GM21825 (cell line): ENCODE data around the gene SOS2.
A peak's percentile ranks its signal among the peaks of the same experiment; 100 is the strongest.

Source experiments
- ATAC-seq: cut with Tn5 transposase; IDR thresholded peaks from one replicate; pipeline ENCODE4 v1.9.1; 2021; ENCODE audit warnings: mild to moderate bottlenecking, moderate library complexity; ENCODE audit not compliant: unreplicated experiment

SOS2 gene

GRCh38 chr14:50116966-50117365 lies 114.4 kb downstream of the SOS2 start:
- no peak for ATAC-seq

GRCh38 chr14:50116181-50116956 lies 115.0 kb downstream of the SOS2 start, which contains the start of gene VCPKMT:
VCPKMT (minus strand) TSS chr14:50116572; CDS start chr14:50116552, 20 bp downstream.
- ATAC-seq = peak; percentile 96

- no peak for ATAC-seq
Observed at GRCh38 chr14:50113381-50114035, 117.9 kb downstream of the SOS2 start.

GRCh38 chr14:50110323-50111037 lies 120.9 kb downstream of the SOS2 start:
- no peak for ATAC-seq

- ATAC-seq = no peak
Observed at GRCh38 chr14:50109342-50109741, 122.0 kb downstream of the SOS2 start.

GRCh38 chr14:50107850-50108249 lies 123.5 kb downstream of the SOS2 start:
- ATAC-seq = no peak

- no peak for ATAC-seq
Observed at GRCh38 chr14:50106178-50106577, 125.2 kb downstream of the SOS2 start.

GRCh38 chr14:50103558-50103957 lies 127.8 kb downstream of the SOS2 start:
- no peak for ATAC-seq

- no peak for ATAC-seq
Observed at GRCh38 chr14:50101417-50101816, 130.0 kb downstream of the SOS2 start.

- no peak for ATAC-seq
Observed at GRCh38 chr14:50100805-50101204, 130.6 kb downstream of the SOS2 start.

- no peak for ATAC-seq
Observed at GRCh38 chr14:50099335-50099734, 132.0 kb downstream of the SOS2 start.

GRCh38 chr14:50095895-50096294 lies 135.5 kb downstream of the SOS2 start:
- ATAC-seq = no peak

- no peak for ATAC-seq
Observed at GRCh38 chr14:50094056-50094755, 137.2 kb downstream of the SOS2 start.

- no peak for ATAC-seq
Observed at GRCh38 chr14:50093496-50093895, 137.9 kb downstream of the SOS2 start.

- ATAC-seq = no peak
Observed at GRCh38 chr14:50092006-50092555, 139.3 kb downstream of the SOS2 start.

- no peak for ATAC-seq
Observed at GRCh38 chr14:50091240-50091913, 140.0 kb downstream of the SOS2 start.

- no peak for ATAC-seq
Observed at GRCh38 chr14:50089208-50089607, 142.2 kb downstream of the SOS2 start.

- ATAC-seq = no peak
Observed at GRCh38 chr14:50088731-50089130, 142.6 kb downstream of the SOS2 start.

GRCh38 chr14:50088117-50088515 lies 143.3 kb downstream of the SOS2 start:
- ATAC-seq = no peak
